Middle frontal gyrus (tissue), 1 donor: Measurements from ENCODE around the gene GSTA2.
A peak's percentile ranks its signal among the peaks of the same experiment; 100 is the strongest.
"Not testable (repeated sequence)": the region's sequence is repeated elsewhere in the genome, so short reads cannot be mapped to it uniquely, and the experiment has no call there.

ENCODE experiments used
- DNase-seq: peaks from one replicate; pipeline ENCODE4 v3.0.0-alpha.2; 2015; ENCODE audit warnings: low spot score; ENCODE audit errors: extremely low spot score

The GSTA2 gene

DNA sequence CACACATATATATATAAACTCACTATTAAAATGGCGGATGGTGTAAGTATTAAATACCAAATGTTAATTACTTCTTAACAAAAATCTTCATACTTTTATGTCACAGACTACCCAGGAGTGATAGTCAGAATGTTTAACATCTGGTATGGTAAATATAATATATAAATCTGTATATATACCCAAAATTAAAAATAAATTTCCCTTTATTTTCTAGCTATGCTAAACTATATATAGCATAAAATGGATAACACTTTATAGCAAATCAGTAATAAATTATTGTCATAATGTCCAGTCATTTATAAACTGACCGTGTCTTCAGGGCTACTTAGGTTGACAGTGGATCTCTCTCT is 37.1 kb downstream of the GSTA2 start:
- DNase-seq: no peak

DNA sequence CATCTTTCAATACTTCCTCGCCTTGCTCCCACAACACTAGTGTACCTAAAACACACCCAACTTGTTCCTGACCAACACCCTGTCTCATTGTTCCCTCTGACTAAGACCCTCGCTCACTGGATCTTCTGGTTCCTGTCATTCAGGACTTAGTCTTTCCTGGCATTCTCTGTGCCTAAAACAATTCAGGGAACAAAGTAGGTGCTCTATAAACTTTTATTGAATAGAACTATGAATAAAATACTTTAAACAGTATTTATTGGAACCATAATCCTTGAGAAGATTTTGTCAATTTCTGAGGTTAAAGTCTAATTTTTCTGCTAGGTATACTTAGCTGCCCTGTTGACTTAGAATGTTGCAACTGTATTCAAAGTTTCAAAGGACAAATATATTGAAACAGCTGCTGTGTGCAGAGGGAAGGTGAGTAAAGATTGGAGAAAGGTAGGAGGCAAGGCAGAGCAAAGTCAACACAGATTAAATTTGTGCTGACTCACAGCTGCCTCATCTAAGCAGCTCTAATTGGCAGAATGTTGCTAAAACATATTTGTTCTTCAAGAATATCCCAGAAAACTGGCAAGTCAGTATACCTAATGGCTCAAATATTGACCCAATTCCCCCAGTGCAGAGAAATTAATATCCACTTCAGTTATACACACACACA is 37.6 kb downstream of the GSTA2 start:
- DNase-seq: no peak

DNA sequence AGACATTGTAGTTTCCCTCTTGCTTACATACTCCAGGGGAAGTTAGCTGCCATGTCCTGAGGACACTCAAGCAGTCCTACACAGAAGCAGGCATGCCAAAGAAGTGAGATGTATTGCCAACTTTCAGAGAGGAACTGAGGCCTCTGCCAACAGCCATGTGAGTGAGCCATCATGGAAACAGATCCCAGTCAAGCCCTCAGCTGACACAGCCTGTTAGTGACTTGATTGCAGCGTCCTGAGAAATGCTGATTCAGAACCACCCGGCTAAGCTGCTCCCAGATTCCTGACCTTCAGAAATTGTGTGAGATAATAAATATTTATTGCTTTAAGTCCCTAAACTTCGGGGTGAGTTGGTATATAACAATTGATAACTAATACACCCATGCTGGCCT is 38.1 kb downstream of the GSTA2 start:
- DNase-seq: no peak

DNA sequence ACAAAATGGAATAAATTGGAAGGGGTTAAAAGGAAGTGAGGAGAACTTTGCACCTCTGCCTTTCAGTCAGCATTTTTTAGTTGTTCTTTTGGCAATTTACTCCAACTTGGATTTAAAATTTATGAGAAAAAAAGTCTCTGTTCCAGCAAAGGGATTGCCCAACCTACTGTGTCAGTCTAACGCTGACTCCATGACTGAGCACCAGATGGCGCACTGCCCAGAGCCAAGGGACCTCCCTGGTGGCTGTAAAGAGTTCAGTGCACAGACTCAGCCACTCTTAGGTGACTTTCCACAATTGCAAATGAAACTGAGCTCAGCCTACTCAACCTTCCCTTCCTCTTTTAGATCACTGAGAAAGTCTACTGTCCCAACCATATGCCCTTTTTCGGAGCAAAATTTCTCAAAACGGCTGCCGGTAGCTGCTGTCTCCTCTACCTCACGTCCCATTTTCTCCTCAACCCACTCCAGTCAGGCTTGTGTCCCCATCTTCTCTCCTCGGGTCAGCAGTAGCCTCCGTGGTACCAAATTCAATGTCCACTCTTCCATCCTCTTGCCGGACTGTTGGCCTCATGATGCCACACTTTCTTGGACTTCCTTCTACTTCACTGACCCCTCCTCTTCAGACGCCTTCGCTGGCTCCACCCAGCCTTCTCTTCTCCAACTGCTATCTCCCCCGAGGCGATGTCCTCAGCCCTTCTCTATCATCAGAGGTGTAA is 38.7 kb downstream of the GSTA2 start:
- DNase-seq: peak; percentile 29

DNA sequence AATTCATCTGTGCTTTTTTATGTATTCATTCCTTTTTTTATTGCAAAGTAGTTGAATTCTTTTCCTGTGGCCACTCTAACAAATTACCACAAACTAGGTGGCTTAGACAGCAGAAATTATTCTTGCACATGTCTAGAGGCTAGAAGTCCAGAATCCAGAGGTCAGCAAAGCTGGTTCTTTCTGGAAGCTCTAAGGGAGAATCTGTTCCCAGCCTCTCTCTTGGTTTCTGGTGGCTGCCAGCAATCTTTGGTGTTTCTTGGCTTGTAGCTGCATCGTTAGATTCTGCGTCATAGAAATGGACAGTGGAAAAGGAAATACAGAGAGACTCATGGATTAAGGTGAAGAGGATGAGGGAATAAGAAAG is 39.3 kb downstream of the GSTA2 start:
- DNase-seq: peak; percentile 6

DNA sequence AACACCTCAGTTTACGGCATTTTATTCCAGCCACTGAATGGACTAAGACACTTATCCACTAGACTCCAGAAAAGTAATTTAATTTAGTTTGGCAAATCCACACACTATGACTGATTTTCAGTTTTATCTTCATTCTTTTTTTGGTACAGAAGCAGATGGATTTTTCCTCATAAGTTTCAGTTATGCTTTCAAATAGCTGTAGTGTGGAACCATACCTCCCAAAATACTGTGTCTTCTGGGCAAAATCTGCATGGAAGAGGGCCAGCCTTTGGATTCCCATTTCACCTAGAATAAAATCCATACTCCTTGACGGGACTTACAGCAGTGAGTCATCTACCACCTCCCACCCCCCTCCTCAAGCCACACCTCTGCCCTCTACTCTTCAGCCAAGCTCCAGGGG is 43.0 kb downstream of the GSTA2 start:
- DNase-seq: peak; percentile 4

DNA sequence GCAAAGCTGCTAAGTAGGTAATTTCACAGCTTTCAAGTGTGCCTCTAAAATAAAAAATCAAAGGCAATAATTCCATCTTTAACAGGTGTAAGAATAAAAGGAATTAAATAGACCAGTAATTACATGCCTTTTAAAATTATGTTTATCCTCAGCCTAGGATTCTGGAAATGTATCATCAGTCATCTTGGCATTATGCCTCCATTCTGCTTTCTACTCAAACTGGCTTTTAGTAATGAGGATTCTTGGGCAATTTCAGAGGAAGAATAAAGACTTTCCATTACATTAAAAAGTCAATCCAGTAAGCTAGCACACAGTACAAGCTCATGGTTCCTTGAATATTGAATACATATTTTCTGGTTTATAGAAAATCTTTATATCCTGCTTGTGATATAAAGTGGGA is 44.7 kb downstream of the GSTA2 start:
- no peak for DNase-seq

DNA sequence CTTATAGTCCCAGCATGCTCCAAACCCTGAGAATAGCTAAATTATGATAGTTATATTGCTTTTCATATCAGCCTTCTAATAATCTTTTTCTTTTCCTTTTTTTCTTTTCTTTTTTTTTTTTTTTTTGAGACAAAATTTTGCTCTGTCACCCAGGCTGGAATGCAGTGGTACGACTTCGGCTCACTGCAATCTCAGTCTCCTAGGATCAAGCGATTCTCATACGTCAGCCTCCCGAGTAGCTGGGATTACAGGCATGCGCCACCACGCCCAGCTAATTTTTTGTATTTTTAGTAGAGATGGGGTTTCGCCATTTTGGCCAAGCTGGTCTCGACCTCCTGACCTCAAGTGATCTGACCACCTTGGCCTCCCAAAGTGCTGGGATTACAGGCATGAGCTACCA is 48.5 kb downstream of the GSTA2 start:
- DNase-seq: not testable (repeated sequence)

DNA sequence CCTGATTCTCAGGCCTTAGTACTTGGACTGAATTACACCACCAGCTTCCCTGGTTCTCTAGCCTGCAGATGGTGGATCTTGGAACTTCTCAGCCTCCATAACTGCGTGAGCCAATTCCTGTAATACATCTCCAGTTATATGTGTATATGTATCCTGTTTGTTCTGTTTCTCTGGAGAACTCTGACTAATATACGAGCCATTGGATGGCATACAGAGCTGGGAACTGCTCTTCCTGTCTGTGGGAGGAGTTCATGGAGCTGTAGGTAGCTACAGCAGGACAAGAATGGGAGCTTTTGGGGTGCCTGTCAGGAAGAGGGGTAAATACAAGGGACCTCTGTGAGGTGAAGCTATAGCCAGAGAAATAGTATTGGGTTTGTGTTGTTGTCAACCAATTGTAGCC is 51.1 kb downstream of the GSTA2 start:
- DNase-seq: no peak

DNA sequence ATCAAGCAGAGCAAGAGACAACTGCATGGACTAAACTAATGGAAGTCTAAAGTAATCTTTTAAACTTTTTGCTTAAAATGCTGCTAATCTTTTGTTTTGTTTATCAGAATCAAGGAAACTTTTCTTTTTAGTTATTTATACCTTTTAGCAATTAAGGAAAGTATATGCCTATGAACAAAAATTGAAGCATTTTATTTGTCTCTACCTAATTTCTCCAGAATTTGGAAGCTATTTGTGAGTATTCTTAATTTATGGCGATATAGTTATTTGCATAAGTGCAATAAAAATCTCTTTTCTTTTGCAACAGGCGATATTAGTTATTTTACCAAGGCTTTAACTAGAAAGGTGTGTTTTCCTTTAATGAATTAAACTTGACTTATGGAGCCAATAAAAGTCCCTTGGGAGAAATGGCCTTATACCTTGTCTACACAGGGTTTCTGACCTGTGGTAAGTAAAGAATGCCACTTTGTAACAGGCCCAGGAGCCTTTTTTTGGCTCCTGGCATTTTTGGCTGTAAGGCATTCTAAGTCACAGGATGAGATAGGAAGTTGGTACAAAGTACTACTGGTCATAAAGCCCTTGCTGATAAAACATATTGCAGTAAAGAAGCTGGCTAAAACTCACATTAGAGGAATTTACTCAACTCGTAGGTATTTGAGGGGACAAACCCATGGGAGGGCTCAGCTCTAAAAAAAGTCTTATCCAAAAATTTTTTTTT is 55.2 kb downstream of the GSTA2 start:
- DNase-seq: no peak

DNA sequence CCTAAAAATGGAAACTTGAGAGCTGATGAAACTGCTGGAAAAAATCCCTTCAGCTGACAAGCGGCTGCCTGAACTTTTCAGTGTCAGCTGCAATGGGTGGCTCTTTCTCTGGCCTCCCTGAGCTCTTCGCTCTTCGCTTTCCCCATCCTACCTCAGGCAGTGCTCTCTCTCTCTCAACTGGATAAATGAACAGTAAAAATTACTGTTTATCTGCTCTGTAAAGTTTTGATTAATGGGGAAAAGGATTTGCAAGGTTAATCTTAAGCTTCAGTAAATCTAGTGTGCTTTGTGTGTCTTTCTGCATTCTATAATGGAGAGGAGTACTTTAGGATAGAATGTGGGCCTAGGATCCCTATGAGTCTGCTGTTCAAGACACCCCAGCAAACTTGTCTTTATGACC is 57.3 kb downstream of the GSTA2 start:
- DNase-seq: no peak

DNA sequence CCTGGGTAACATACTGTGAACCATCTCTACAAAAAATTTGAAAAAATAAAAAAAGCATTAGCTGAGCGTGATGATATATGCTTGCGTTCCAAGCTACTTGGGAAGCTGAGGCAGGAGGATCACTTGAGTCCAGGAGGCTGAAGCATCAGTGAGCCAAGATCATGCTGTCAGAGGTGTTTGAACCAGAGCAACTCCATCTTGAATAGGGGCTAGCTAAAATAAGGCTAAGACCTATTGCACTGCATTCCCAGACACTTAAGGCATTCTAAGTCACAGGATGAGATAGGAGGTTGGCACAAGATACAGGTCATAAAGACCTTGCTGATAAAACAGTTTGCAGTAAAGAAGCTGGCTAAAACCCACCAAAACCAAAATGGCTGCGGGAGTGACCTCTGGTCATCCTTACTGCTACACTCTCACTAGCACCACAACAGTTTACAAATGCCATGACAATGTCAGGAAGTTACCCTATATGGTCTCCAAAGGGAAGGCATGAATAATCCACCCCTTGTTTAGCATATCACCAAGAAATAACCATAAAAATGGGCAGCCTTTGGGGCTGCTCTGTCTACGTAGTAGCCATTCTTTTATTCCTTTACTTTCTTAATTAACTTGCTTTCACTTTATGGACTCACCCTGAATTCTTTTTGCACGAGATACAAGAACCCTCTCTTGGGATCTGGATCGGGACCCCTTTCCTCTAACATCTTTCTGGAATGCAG is 58.3 kb downstream of the GSTA2 start:
- DNase-seq: not testable (repeated sequence)

DNA sequence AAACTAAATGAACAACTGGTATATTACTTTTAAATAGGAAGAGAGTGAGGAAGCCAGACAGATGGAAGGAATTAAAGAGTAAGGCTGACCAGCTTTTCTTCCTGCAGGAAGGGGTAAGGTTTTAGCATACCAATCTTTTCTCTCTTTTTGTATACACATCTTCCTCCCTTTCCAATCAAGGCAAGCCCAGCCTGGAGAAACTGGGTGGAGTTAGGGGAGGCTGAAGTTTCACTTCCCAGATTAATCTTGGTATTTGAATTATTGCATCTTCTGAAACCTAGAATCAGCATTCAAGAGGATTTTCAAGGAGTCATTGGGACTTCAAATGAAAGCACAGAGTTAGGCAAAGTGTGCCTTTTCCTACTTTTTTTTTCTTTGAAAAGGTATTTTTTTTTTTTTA is 59.2 kb downstream of the GSTA2 start:
- DNase-seq: no peak
